CD4-positive, alpha-beta T cell (primary cell): Measurements from ENCODE around the gene PKD1L1. TPM values are rescaled to one million over a fixed set of nuclear protein-coding genes. Genes with fewer than 3 reads are reported as not detected.
A peak's percentile ranks its signal among the peaks of the same experiment; 100 is the strongest.

Experiments
- ATAC-seq: fragments of 200-7000 bp; cut with Tn5 transposase; one replicate; pipeline ENCODE4 v1.10.0; 2022; ENCODE audit warnings: mild to moderate bottlenecking; ENCODE audit not compliant: poor library complexity
- CTCF ChIA-PET: fragments of 350-600 bp; sonication (Branson Sonifier 250); formaldehyde crosslinking; loops from one replicate; lab custom pipeline; 2021; ENCODE audit warnings: antibody characterized with exemption, inconsistent platforms; lab: Charles Lee
- POLR2A ChIA-PET: fragments of 350-600 bp; sonication (Branson Sonifier 250); formaldehyde crosslinking; loops from one replicate; lab custom pipeline; 2021; ENCODE audit warnings: antibody characterized with exemption, inconsistent platforms; lab: Charles Lee
- DNase-seq, 14 experiments: peaks; one replicate each; pipeline ENCODE4 v3.0.0-alpha.2; 2013 to 2020; ENCODE audit warnings: mixed read lengths in 2 of 14
- H3K27ac ChIP-seq, 2 donors: one replicate each; pipeline versions ENCODE4 v1.5.1 to v1.7.0; 2013; ENCODE audit warnings: low read length in 2 of 2, low read depth in 1 of 2, mild to moderate bottlenecking in 1 of 2
- H3K27me3 ChIP-seq, 2 experiments: 1 replicate in 1 of 2; 2 replicates in 1 of 2; pipeline versions ENCODE4 v1.6.1 to v1.7.0; 2013; ENCODE audit warnings: low read length in 2 of 2, control low read depth in 1 of 2, mild to moderate bottlenecking in 1 of 2, moderate library complexity in 1 of 2; ENCODE audit not compliant: insufficient read depth in 2 of 2, control insufficient read depth in 1 of 2
- H3K36me3 ChIP-seq: one replicate; pipeline ENCODE4 v1.6.1; 2013; ENCODE audit warnings: low read length, control low read depth; ENCODE audit not compliant: insufficient read depth
- H3K4me1 ChIP-seq: one replicate; pipeline ENCODE4 v1.6.1; 2013; ENCODE audit warnings: low read length, control low read depth; ENCODE audit not compliant: insufficient read depth
- H3K4me3 ChIP-seq: one replicate; pipeline ENCODE4 v1.5.1; 2013; ENCODE audit warnings: mild to moderate bottlenecking, low read length, moderate library complexity
- H3K9me3 ChIP-seq, 2 experiments: 1 replicate in 1 of 2; 2 replicates in 1 of 2; pipeline versions ENCODE4 v1.6.1 to v1.7.0; 2013; ENCODE audit warnings: low read length in 2 of 2, mild to moderate bottlenecking in 2 of 2, control low read depth in 1 of 2, moderate library complexity in 1 of 2; ENCODE audit not compliant: control insufficient read depth in 1 of 2, insufficient read depth in 1 of 2
- H3K27ac Mint-ChIP-seq: one replicate; pipeline ENCODE4 v1.8.0; 2020; ENCODE audit warnings: mixed read lengths
- H3K27me3 Mint-ChIP-seq: one replicate; pipeline ENCODE4 v1.8.0; 2021; ENCODE audit warnings: mixed read lengths
- H3K36me3 Mint-ChIP-seq: one replicate; pipeline ENCODE4 v1.8.0; 2021; ENCODE audit warnings: low read depth, mixed read lengths
- H3K4me1 Mint-ChIP-seq: one replicate; pipeline ENCODE4 v1.8.0; 2021; ENCODE audit warnings: low read depth, mixed read lengths
- H3K4me3 Mint-ChIP-seq: one replicate; pipeline ENCODE4 v1.8.0; 2020; ENCODE audit warnings: mild to moderate bottlenecking, mixed read lengths
- H3K9me3 Mint-ChIP-seq: one replicate; pipeline ENCODE4 v1.8.0; 2020; ENCODE audit warnings: mixed read lengths
- intact Hi-C, 2 experiments: fragments of 100-400 bp; cut with DNase I in 1 of 2; cut with micrococcal nuclease in 1 of 2; formaldehyde crosslinking; loops; one replicate each; pipeline versions ENCODE4 v1.15.1 to v1.9.0; 2023 to 2025; cut with DNase I, micrococcal nuclease
- total RNA-seq, 174 experiments: library from RNA in 2 of 174; stranded (reverse) in 2 of 174; gene quantifications; one replicate each; pipeline ENCODE4 v1.2.3 and lab custom pipeline; 2021 to 2026
- TF ChIP-seq, protein P1 (sequence below): fragments of 200-600 bp; IDR thresholded peaks from one replicate; pipeline ENCODE4 v1.8.0; 2022; ENCODE audit warnings: antibody characterized with exemption, mild to moderate bottlenecking

The PKD1L1 gene
- total RNA-seq, 2 experiments from 2014 or later: 0.20 to 0.25 TPM

DNA sequence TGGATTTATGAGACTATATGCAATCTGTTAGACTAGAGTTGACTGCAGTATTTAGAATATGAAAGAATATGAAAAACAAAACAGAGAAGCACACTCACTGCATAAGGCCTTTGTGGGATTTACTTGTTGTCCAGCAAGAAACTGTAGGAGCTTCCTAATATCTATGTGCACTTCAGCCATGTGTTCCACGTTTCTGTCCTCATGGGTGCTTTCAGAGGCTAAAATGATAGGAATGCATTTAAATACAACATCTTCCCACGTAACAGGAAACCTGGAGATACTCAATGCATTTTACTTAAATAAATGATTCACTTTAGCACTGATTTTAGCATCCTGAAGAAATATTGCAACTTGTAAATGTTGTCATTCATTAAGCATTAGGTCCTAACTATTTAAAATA is 19.4 kb upstream of the PKD1L1 start:
- H3K36me3 Mint-ChIP-seq: peaks cover 98% of the 10 kb centered on the region
- POLR2A ChIA-PET: interaction anchor here (0.6 kb wide), 1 partner anchor 122 kb away, joined by 4 read pairs; no protein-coding TSS in a partner anchor
- TF ChIP-seq, protein P1, sequence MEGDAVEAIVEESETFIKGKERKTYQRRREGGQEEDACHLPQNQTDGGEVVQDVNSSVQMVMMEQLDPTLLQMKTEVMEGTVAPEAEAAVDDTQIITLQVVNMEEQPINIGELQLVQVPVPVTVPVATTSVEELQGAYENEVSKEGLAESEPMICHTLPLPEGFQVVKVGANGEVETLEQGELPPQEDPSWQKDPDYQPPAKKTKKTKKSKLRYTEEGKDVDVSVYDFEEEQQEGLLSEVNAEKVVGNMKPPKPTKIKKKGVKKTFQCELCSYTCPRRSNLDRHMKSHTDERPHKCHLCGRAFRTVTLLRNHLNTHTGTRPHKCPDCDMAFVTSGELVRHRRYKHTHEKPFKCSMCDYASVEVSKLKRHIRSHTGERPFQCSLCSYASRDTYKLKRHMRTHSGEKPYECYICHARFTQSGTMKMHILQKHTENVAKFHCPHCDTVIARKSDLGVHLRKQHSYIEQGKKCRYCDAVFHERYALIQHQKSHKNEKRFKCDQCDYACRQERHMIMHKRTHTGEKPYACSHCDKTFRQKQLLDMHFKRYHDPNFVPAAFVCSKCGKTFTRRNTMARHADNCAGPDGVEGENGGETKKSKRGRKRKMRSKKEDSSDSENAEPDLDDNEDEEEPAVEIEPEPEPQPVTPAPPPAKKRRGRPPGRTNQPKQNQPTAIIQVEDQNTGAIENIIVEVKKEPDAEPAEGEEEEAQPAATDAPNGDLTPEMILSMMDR: no peak
- Histone ChIP-seq H3K36me3 (peaks cover 87% of the 10 kb centered on the region), H3K9me3 (no peaks in the 10 kb centered on the region), H3K27me3 (no peaks in the 10 kb centered on the region), H3K4me3 (no peak overlapping the region), H3K27ac (no peak overlapping the region), H3K4me1 (peaks cover 3% of the 10 kb centered on the region)
- peaks cover 39% of the 10 kb centered on the region for H3K4me1 Mint-ChIP-seq
- H3K27me3 Mint-ChIP-seq: no peaks in the 10 kb centered on the region
- intact Hi-C loops: no loop called here
- ATAC-seq (no peak), DNase-seq (no peak)
- H3K27ac Mint-ChIP-seq: no peak overlapping the region
- H3K4me3 Mint-ChIP-seq: no peak overlapping the region
- CTCF ChIA-PET: interaction anchor here (1.2 to 1.3 kb wide), 2 partner anchors 24 to 143 kb away, joined by 3 to 4 read pairs; no protein-coding TSS in a partner anchor
- no peaks in the 10 kb centered on the region for H3K9me3 Mint-ChIP-seq

DNA sequence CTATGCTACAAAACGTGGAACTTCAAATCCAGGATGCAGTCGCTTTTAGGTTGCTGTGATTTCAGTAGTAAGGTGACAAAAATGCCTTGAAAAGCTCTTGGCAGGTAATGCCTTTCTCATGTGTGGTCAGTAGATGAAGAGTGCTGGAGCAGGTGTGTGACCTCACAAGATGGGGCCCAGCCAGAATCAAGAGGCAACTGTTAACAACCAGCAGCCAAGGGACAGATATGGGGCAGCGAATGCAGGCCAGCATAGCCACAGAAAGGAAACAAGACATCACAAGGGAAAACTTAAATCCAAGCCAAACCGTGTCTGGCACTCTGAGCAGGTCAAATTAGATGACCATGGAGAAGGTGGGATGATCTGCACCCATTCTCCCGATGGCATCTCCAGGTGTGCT is 18.9 kb upstream of the PKD1L1 start:
- Mint-ChIP-seq H3K4me1 (peaks cover 36% of the 10 kb centered on the region), H3K4me3 (no peak overlapping the region), H3K27me3 (no peaks in the 10 kb centered on the region), H3K36me3 (peaks cover 98% of the 10 kb centered on the region), H3K27ac (peak overlapping the region; percentile 28), H3K9me3 (no peaks in the 10 kb centered on the region)
- no peaks in the 10 kb centered on the region for H3K9me3 ChIP-seq
- H3K27ac ChIP-seq: no peak overlapping the region
- peaks cover 3% of the 10 kb centered on the region for H3K4me1 ChIP-seq
- no peaks in the 10 kb centered on the region for H3K27me3 ChIP-seq
- no peak overlapping the region for H3K4me3 ChIP-seq
- TF ChIP-seq, protein P1: no peak
- H3K36me3 ChIP-seq: peaks cover 87% of the 10 kb centered on the region
- CTCF ChIA-PET: interaction anchor here (1.2 to 1.3 kb wide), 2 partner anchors 24 to 143 kb away, joined by 3 to 4 read pairs; no protein-coding TSS in a partner anchor
- POLR2A ChIA-PET: interaction anchor here (0.6 kb wide), 1 partner anchor 123 kb away, joined by 4 read pairs; no protein-coding TSS in a partner anchor
- intact Hi-C loops: no loop called here
- DNase-seq (no peak), ATAC-seq (no peak)

DNA sequence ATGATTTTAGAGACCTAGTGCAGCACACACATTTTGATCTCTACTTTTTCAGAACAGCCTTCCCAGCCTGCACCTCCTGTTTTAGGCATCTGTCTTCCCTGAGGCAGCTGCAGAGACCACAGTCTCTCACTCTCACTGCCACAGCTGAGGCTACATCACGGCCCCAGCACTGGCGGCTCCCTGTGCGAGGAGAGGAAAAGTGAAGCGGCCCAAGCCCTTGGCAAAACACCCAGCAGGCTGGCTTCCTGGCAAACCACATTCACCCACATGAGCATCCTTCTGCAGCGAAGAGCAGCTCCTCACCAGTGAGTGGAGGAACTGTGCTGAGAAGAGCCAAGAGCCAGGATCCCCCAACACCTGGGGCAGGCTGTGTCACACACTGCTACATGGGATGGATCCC is 17.2 kb upstream of the PKD1L1 start:
- Histone ChIP-seq H3K36me3 (peaks cover 86% of the 10 kb centered on the region), H3K27ac (no peak overlapping the region), H3K9me3 (no peaks in the 10 kb centered on the region), H3K4me1 (no peaks in the 10 kb centered on the region), H3K4me3 (no peak overlapping the region), H3K27me3 (no peaks in the 10 kb centered on the region)
- Mint-ChIP-seq H3K4me1 (peaks cover 23% of the 10 kb centered on the region), H3K27ac (no peak overlapping the region), H3K36me3 (peaks cover 99% of the 10 kb centered on the region), H3K4me3 (no peak overlapping the region), H3K9me3 (no peaks in the 10 kb centered on the region), H3K27me3 (no peaks in the 10 kb centered on the region)
- ATAC-seq: no peak
- DNase-seq: no peak
- TF ChIP-seq, protein P1: no peak
- intact Hi-C loops: no loop called here
- ChIA-PET CTCF (no interaction called here), POLR2A (no interaction called here)
